ENCODE measurements around the gene BMPR1A.
A peak's percentile ranks its signal among the peaks of the same experiment; 100 is the strongest.
"Not testable (repeated sequence)": the region's sequence is repeated elsewhere in the genome, so short reads cannot be mapped to it uniquely, and the experiment has no call there.

The BMPR1A gene

GRCh38 chr10:86862373-86862772, 106.0 kb downstream of the BMPR1A start:
- peak overlapping the region; percentile 47 for H3K9ac ChIP-seq (ENCODE audit: low read length)
- WGBS (ENCODE audit: extremely low coverage, insufficient coverage, low lambda C conversion rate) = no CpG with 5 or more reads among the region's 3 CpGs
- H3K4me2 ChIP-seq (ENCODE audit: low read length) = no peak overlapping the region
- no peak overlapping the region for H2BK120ac ChIP-seq (ENCODE audit: low read depth, low read length)
- H2BK15ac ChIP-seq (replicated peaks; ENCODE audit: low read depth) = no peak overlapping the region
- no peaks in the 10 kb centered on the region for H3K27me3 ChIP-seq (ENCODE audit: insufficient read depth, low read length, poor library complexity)
- peaks cover 17% of the 10 kb centered on the region for H3K4me1 ChIP-seq (ENCODE audit: control insufficient read depth, low read depth, low read length)
- H3K56ac ChIP-seq (ENCODE audit: low read length) = peak overlapping the region; percentile 75
- H3K79me1 ChIP-seq (ENCODE audit: low read length) = peaks cover 2% of the 10 kb centered on the region
- H3K4me3 ChIP-seq (ENCODE audit: low read length) = no peak overlapping the region
- peak overlapping the region; percentile 41 for H3K27ac ChIP-seq (ENCODE audit: low read depth, low read length)
- peak; percentile 40 for DNase-seq
- H3K4ac ChIP-seq (ENCODE audit: low read depth, low read length) = peak overlapping the region; percentile 38
- H3K79me2 ChIP-seq (ENCODE audit: control insufficient read depth, insufficient read depth, low read length) = peaks cover 5% of the 10 kb centered on the region
- H2AK5ac ChIP-seq (ENCODE audit: low read length) = peak overlapping the region; percentile 13
- H3K23ac ChIP-seq (ENCODE audit: low read length) = no peak overlapping the region
- H3K36me3 ChIP-seq (ENCODE audit: control insufficient read depth, insufficient read depth, low read length) = no peaks in the 10 kb centered on the region
- H3K18ac ChIP-seq (ENCODE audit: low read length) = peak overlapping the region; percentile 55
- no peak overlapping the region for H4K5ac ChIP-seq (ENCODE audit: low read length)
- H4K8ac ChIP-seq (ENCODE audit: low read depth, low read length) = no peak overlapping the region
- H2BK5ac ChIP-seq (ENCODE audit: low read length) = peak overlapping the region; percentile 93

DNA sequence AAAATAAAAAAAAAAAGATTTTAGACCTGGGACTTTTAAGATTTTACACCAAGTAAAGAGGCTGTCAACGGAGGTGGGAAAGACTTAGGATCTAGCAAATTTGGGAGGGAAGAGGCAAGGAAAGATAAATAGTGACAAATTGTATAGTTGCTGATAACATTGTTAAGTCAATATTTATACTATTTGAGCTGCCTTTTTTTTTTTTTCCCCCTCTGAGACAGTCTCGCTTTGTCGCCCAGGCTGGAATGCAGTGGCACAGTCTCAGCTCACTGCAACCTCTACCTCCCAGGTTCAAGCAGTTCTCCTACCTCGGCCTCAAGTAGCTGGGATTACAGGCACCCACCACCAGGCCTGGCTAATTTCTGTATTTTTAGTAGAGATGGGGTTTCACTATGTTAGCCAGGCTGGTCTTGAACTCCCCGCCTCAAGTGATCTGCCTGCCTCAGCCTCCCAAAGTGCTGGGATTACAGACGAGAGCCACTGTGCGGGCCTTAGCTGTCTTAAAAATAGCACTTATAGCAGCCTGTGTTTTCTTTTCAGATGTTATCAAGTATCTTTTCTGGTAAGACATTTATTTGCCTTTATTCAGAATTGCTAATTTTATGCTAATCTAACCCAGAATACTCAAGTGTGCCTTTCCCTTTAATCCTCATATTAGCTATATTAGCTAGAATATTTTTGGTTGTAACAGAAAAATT, 106.5 kb downstream of the BMPR1A start:
- peak overlapping the region; percentile 91 for H3K4ac ChIP-seq (ENCODE audit: low read depth, low read length)
- DNase-seq = peak; percentile 47
- H2BK120ac ChIP-seq (ENCODE audit: low read depth, low read length) = no peak overlapping the region
- H4K8ac ChIP-seq (ENCODE audit: low read depth, low read length) = peak overlapping the region; percentile 90
- H3K79me2 ChIP-seq (ENCODE audit: control insufficient read depth, insufficient read depth, low read length) = peaks cover 5% of the 10 kb centered on the region
- H3K27ac ChIP-seq (ENCODE audit: low read depth, low read length) = peak overlapping the region; percentile 41
- H2BK5ac ChIP-seq (ENCODE audit: low read length) = no peak overlapping the region
- H3K4me3 ChIP-seq (ENCODE audit: low read length) = no peak overlapping the region
- no peak overlapping the region for H3K9ac ChIP-seq (ENCODE audit: low read length)
- no peak overlapping the region for H4K5ac ChIP-seq (ENCODE audit: low read length)
- H3K36me3 ChIP-seq (ENCODE audit: control insufficient read depth, insufficient read depth, low read length) = no peaks in the 10 kb centered on the region
- no peak overlapping the region for H2AK5ac ChIP-seq (ENCODE audit: low read length)
- WGBS (ENCODE audit: extremely low coverage, insufficient coverage, low lambda C conversion rate) = no CpG with 5 or more reads among the region's 7 CpGs
- no peak overlapping the region for H3K4me2 ChIP-seq (ENCODE audit: low read length)
- H2BK15ac ChIP-seq (replicated peaks; ENCODE audit: low read depth) = no peak overlapping the region
- no peaks in the 10 kb centered on the region for H3K27me3 ChIP-seq (ENCODE audit: insufficient read depth, low read length, poor library complexity)
- peaks cover 2% of the 10 kb centered on the region for H3K79me1 ChIP-seq (ENCODE audit: low read length)
- no peak overlapping the region for H3K18ac ChIP-seq (ENCODE audit: low read length)
- peaks cover 19% of the 10 kb centered on the region for H3K4me1 ChIP-seq (ENCODE audit: control insufficient read depth, low read depth, low read length)
- H3K56ac ChIP-seq (ENCODE audit: low read length) = peak overlapping the region; percentile 75
- no peak overlapping the region for H3K23ac ChIP-seq (ENCODE audit: low read length)

- Histone ChIP-seq H3K4me3 (ENCODE audit: low read length) (no peak overlapping the region), H3K27me3 (ENCODE audit: insufficient read depth, low read length, poor library complexity) (no peaks in the 10 kb centered on the region), H3K18ac (ENCODE audit: low read length) (peak overlapping the region; percentile 99), H4K5ac (ENCODE audit: low read length) (no peak overlapping the region), H3K4me2 (ENCODE audit: low read length) (no peak overlapping the region), H2BK120ac (ENCODE audit: low read depth, low read length) (no peak overlapping the region), H3K27ac (ENCODE audit: low read depth, low read length) (peak overlapping the region; percentile 77), H3K56ac (ENCODE audit: low read length) (peak overlapping the region; percentile 78), H2BK5ac (ENCODE audit: low read length) (no peak overlapping the region), H3K23ac (ENCODE audit: low read length) (no peak overlapping the region), H3K79me2 (ENCODE audit: control insufficient read depth, insufficient read depth, low read length) (peaks cover 5% of the 10 kb centered on the region), H3K4ac (ENCODE audit: low read depth, low read length) (peak overlapping the region; percentile 71), H2AK5ac (ENCODE audit: low read length) (no peak overlapping the region), H3K36me3 (ENCODE audit: control insufficient read depth, insufficient read depth, low read length) (no peaks in the 10 kb centered on the region), H3K9ac (ENCODE audit: low read length) (peak overlapping the region; percentile 46), H4K8ac (ENCODE audit: low read depth, low read length) (no peak overlapping the region), H3K4me1 (ENCODE audit: control insufficient read depth, low read depth, low read length) (peaks cover 22% of the 10 kb centered on the region), H2BK15ac (replicated peaks; ENCODE audit: low read depth) (no peak overlapping the region), H3K79me1 (ENCODE audit: low read length) (peaks cover 2% of the 10 kb centered on the region)
- no CpG with 5 or more reads among the region's 3 CpGs for WGBS (ENCODE audit: extremely low coverage, insufficient coverage, low lambda C conversion rate)
- peak; percentile 44 for DNase-seq
Observed at GRCh38 chr10:86863484-86863842, 107.0 kb downstream of the BMPR1A start.

- not testable (repeated sequence) for H4K5ac ChIP-seq (ENCODE audit: low read length); H3K27me3 ChIP-seq (ENCODE audit: insufficient read depth, low read length, poor library complexity); H2BK15ac ChIP-seq (replicated peaks; ENCODE audit: low read depth); H3K23ac ChIP-seq (ENCODE audit: low read length); H3K79me1 ChIP-seq (ENCODE audit: low read length); H3K79me2 ChIP-seq (ENCODE audit: control insufficient read depth, insufficient read depth, low read length); H3K4me3 ChIP-seq (ENCODE audit: low read length); H3K4me2 ChIP-seq (ENCODE audit: low read length); H3K36me3 ChIP-seq (ENCODE audit: control insufficient read depth, insufficient read depth, low read length)
- Histone ChIP-seq H3K18ac (ENCODE audit: low read length) (peak overlapping the region; percentile 79), H2BK5ac (ENCODE audit: low read length) (peak overlapping the region; percentile 96), H2BK120ac (ENCODE audit: low read depth, low read length) (peak overlapping the region; percentile 79), H3K4me1 (ENCODE audit: control insufficient read depth, low read depth, low read length) (peaks cover 22% of the 10 kb centered on the region), H4K8ac (ENCODE audit: low read depth, low read length) (peak overlapping the region; percentile 65), H3K27ac (ENCODE audit: low read depth, low read length) (peak overlapping the region; percentile 84), H3K4ac (ENCODE audit: low read depth, low read length) (peak overlapping the region; percentile 99), H2AK5ac (ENCODE audit: low read length) (peak overlapping the region; percentile 99), H3K9ac (ENCODE audit: low read length) (peak overlapping the region; percentile 70), H3K56ac (ENCODE audit: low read length) (peak overlapping the region; percentile 92)
- peak; percentile 79 for DNase-seq
- no CpG with 5 or more reads among the region's 11 CpGs for WGBS (ENCODE audit: extremely low coverage, insufficient coverage, low lambda C conversion rate)
Observed at GRCh38 chr10:86865011-86865811, 108.8 kb downstream of the BMPR1A start.

GRCh38 chr10:86867149-86867548, 110.7 kb downstream of the BMPR1A start:
- WGBS (ENCODE audit: extremely low coverage, insufficient coverage, low lambda C conversion rate) = no CpG with 5 or more reads among the region's 5 CpGs
- H3K4me1 ChIP-seq (ENCODE audit: control insufficient read depth, low read depth, low read length) = peaks cover 32% of the 10 kb centered on the region

More at GRCh38 chr10:86867149-86867548, 110.7 kb downstream of the BMPR1A start:
- Histone ChIP-seq H3K18ac (ENCODE audit: low read length) (peak overlapping the region; percentile 97), H3K56ac (ENCODE audit: low read length) (peak overlapping the region; percentile 19), H3K9ac (ENCODE audit: low read length) (no peak overlapping the region), H4K5ac (ENCODE audit: low read length) (no peak overlapping the region), H3K27me3 (ENCODE audit: insufficient read depth, low read length, poor library complexity) (no peaks in the 10 kb centered on the region), H2BK120ac (ENCODE audit: low read depth, low read length) (no peak overlapping the region), H3K23ac (ENCODE audit: low read length) (no peak overlapping the region), H3K79me1 (ENCODE audit: low read length) (peaks cover 9% of the 10 kb centered on the region), H4K8ac (ENCODE audit: low read depth, low read length) (no peak overlapping the region), H2AK5ac (ENCODE audit: low read length) (no peak overlapping the region), H3K4me2 (ENCODE audit: low read length) (no peak overlapping the region), H3K4me3 (ENCODE audit: low read length) (no peak overlapping the region), H2BK5ac (ENCODE audit: low read length) (no peak overlapping the region), H3K79me2 (ENCODE audit: control insufficient read depth, insufficient read depth, low read length) (peaks cover 20% of the 10 kb centered on the region), H2BK15ac (replicated peaks; ENCODE audit: low read depth) (no peak overlapping the region), H3K27ac (ENCODE audit: low read depth, low read length) (peak overlapping the region; percentile 30), H3K4ac (ENCODE audit: low read depth, low read length) (no peak overlapping the region), H3K36me3 (ENCODE audit: control insufficient read depth, insufficient read depth, low read length) (no peaks in the 10 kb centered on the region)
- no peak for DNase-seq
